ENCODE results near the gene PA2G4. TPM values are rescaled to one million over a fixed set of nuclear protein-coding genes. Genes with fewer than 3 reads are reported as not detected.

The PA2G4 gene
- polyA plus RNA-seq, 6 donors from 2014 or later = 124 to 141 (median 132) TPM

DNA sequence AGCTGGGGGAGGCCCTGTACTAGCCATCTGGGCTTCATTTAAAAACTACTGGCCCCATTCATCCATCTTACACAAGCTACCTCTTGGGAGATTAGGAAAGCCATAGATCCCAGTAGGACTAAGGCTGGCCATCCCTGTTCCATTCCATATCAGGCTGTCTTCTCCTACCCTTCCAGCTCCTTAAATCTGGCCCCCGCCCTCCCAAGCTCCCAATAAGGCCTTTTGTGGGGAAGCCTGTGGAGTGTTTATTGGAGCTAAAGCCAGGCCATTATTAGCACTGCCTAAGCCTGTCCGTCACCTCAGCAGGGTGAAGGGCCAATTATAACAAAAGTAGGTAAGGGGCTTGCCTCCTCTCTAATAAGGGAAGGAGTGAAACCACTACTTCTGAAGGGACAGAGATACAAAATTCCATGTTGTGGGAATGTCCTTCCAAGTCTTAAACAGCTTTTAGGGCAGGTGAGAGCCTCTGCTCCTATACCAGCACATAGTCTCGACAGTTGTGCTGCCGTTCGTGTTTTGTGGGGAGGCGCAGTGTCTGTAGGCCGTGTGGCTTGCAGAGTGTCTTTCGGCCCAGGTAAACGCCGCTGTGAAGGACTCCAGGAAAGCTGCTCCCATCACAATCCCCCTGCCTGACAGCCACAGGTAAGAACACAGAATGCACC, 57.5 kb downstream of the PA2G4 start:
- Mint-ChIP-seq H3K27ac (peak overlapping the region in 4 of 6 donors; percentile 47 to 98 (median 82)), H3K9me3 (no peaks in the 10 kb centered on the region), H3K4me1 (peaks cover 39 to 42% (median 42%) of the 10 kb centered on the region in 3 donors), H3K4me3 (peak overlapping the region in 4 of 8 donors; percentile 16 to 90 (median 34)), H3K27me3 (no peaks in the 10 kb centered on the region), H3K36me3 (peaks cover 4 to 42% of the 10 kb centered on the region in 2 donors)
- ATAC-seq (ENCODE audit: low read depth in 2 of 2) (no peak), DNase-seq (no peak)

DNA sequence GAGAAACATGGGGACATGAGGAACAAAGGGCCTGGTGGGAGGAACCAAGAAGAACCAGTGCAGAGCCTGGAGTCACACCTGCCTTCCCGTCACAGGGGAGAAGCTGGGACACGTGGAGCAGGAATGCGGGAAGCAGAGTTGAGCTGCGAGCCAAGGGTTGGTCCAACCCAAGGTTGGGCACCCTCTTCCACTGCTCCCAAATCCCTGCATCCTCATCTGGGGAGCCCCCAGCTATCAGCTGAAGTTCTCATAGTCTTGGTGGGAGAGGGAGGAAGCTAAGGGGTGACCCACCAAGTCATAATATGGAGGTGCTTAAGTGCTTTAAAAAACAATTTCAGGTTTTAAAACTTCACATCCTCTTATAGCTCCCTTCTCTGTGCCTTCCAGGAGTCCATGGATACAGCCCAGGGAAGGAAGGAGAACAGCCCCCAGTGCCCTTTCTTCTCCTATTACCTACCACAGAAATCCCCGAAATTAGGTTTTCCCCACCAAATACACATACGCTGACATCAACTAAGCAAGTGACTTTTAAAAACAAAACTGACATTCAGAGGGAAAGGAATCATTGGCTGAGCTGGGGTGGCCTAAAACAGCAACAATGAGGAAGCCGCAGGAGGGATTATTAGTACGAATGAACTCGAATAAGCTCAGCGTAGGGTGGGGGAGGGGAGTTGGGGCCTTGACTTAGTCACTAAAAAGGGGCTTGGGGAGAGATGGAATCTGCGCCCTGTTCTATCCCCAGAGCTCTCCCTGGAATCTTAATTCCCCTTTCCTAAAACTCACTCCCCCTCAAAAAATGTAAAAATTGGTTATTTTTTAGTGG, 58.3 kb downstream of the PA2G4 start:
- peak overlapping the region in 3 of 6 donors; percentile 69 to 98 (median 76) for H3K27ac Mint-ChIP-seq
- peaks cover 4 to 47% of the 10 kb centered on the region in 2 donors for H3K36me3 Mint-ChIP-seq
- no peaks in the 10 kb centered on the region for H3K9me3 Mint-ChIP-seq
- peaks cover 31 to 35% (median 35%) of the 10 kb centered on the region in 3 donors for H3K4me1 Mint-ChIP-seq
- no peaks in the 10 kb centered on the region for H3K27me3 Mint-ChIP-seq
- no peak for ATAC-seq (ENCODE audit: low read depth in 2 of 2)
- no peak for DNase-seq
- peak overlapping the region in 1 of 8 donors; percentile 35 for H3K4me3 Mint-ChIP-seq

Other genes starting within 250 kb of the PA2G4 start
- gene PYM1, start 176.7 kb upstream of the PA2G4 start, polyA plus RNA-seq (ENCODE audit: low read depth in 6 of 6) = 10 to 100 TPM; 60.7 to 88.1 (median 76.5) TPM
- gene DGKA, start 173.4 kb upstream of the PA2G4 start, polyA plus RNA-seq (ENCODE audit: low read depth in 6 of 6) = 100 to 1,000 TPM in 1 of 6 donors, 10 to 100 TPM in 5; 64.0 to 119 (median 65.9) TPM
- gene PMEL, start 138.5 kb upstream of the PA2G4 start, polyA plus RNA-seq (ENCODE audit: low read depth in 6 of 6) = under 1 TPM in 1 of 6 donors, not detected in 5; 0.38 TPM
- gene CDK2, start 137.7 kb upstream of the PA2G4 start, polyA plus RNA-seq (ENCODE audit: low read depth in 6 of 6) = 10 to 100 TPM in 5 of 6 donors, 1 to 10 TPM in 1; 10.0 to 18.6 (median 11.9) TPM
- gene RAB5B, start 130.5 kb upstream of the PA2G4 start, polyA plus RNA-seq (ENCODE audit: low read depth in 6 of 6) = 10 to 100 TPM; 58.4 to 77.7 (median 68.8) TPM
- under 1 TPM in 4 of 6 donors, not detected in 2; 0.18 to 0.58 (median 0.31) TPM for gene SUOX, start 107.3 kb upstream of the PA2G4 start, polyA plus RNA-seq (ENCODE audit: low read depth in 6 of 6)
- gene IKZF4, start 83.5 kb upstream of the PA2G4 start, polyA plus RNA-seq (ENCODE audit: low read depth in 6 of 6) = under 1 TPM in 5 of 6 donors, not detected in 1; 0.14 to 0.32 (median 0.25) TPM
- 100 to 1,000 TPM; 199 to 764 (median 532) TPM for gene RPS26, start 62.6 kb upstream of the PA2G4 start, polyA plus RNA-seq (ENCODE audit: low read depth in 6 of 6)
- not detected for gene ERBB3, start 24.4 kb upstream of the PA2G4 start, polyA plus RNA-seq (ENCODE audit: low read depth in 6 of 6)
- gene RPL41, start 12.1 kb downstream of the PA2G4 start, polyA plus RNA-seq (ENCODE audit: low read depth in 6 of 6) = 1,000 to 10,000 TPM; 5,503 to 9,903 (median 8,851) TPM
- gene ZC3H10, start 13.7 kb downstream of the PA2G4 start, polyA plus RNA-seq (ENCODE audit: low read depth in 6 of 6) = 1 to 10 TPM; 1.0 to 7.8 (median 3.4) TPM
- gene ESYT1, start 23.7 kb downstream of the PA2G4 start, polyA plus RNA-seq (ENCODE audit: low read depth in 6 of 6) = 100 to 1,000 TPM; 145 to 293 (median 196) TPM
- gene MYL6B, start 48.0 kb downstream of the PA2G4 start, polyA plus RNA-seq (ENCODE audit: low read depth in 6 of 6) = 10 to 100 TPM; 14.2 to 35.1 (median 20.2) TPM
- 1,000 to 10,000 TPM; 1,680 to 2,679 (median 1,914) TPM for gene MYL6, start 53.8 kb downstream of the PA2G4 start, polyA plus RNA-seq (ENCODE audit: low read depth in 6 of 6)
- gene SMARCC2, start 84.9 kb downstream of the PA2G4 start, polyA plus RNA-seq (ENCODE audit: low read depth in 6 of 6) = 100 to 1,000 TPM in 1 of 6 donors, 10 to 100 TPM in 5; 33.3 to 112 (median 64.8) TPM
- 100 to 1,000 TPM in 5 of 6 donors, 10 to 100 TPM in 1; 95.2 to 136 (median 109) TPM for gene RNF41, start 117.4 kb downstream of the PA2G4 start, polyA plus RNA-seq (ENCODE audit: low read depth in 6 of 6)
- 1 to 10 TPM in 5 of 6 donors, under 1 TPM in 1; 0.73 to 5.7 (median 3.9) TPM for gene NABP2, start 119.8 kb downstream of the PA2G4 start, polyA plus RNA-seq (ENCODE audit: low read depth in 6 of 6)
- not detected for gene SLC39A5, start 125.5 kb downstream of the PA2G4 start, polyA plus RNA-seq (ENCODE audit: low read depth in 6 of 6)
- 10 to 100 TPM in 3 of 6 donors, 1 to 10 TPM in 3; 2.3 to 13.2 (median 8.0) TPM for gene ANKRD52, start 153.8 kb downstream of the PA2G4 start, polyA plus RNA-seq (ENCODE audit: low read depth in 6 of 6)
- 10 to 100 TPM in 5 of 6 donors, 1 to 10 TPM in 1; 9.5 to 16.6 (median 14.2) TPM for gene COQ10A, start 162.4 kb downstream of the PA2G4 start, polyA plus RNA-seq (ENCODE audit: low read depth in 6 of 6)
- gene CS, start 195.8 kb downstream of the PA2G4 start, polyA plus RNA-seq (ENCODE audit: low read depth in 6 of 6) = 10 to 100 TPM; 60.8 to 88.7 (median 72.1) TPM
- 100 to 1,000 TPM; 134 to 210 (median 152) TPM for gene CNPY2, start 211.4 kb downstream of the PA2G4 start, polyA plus RNA-seq (ENCODE audit: low read depth in 6 of 6)
- 10 to 100 TPM in 5 of 6 donors, 1 to 10 TPM in 1; 10.0 to 15.3 (median 13.6) TPM for gene PAN2, start 229.4 kb downstream of the PA2G4 start, polyA plus RNA-seq (ENCODE audit: low read depth in 6 of 6)
- 10 to 100 TPM in 4 of 6 donors, 1 to 10 TPM in 2; 8.0 to 15.6 (median 12.9) TPM for gene IL23A, start 234.3 kb downstream of the PA2G4 start, polyA plus RNA-seq (ENCODE audit: low read depth in 6 of 6)

All from naive B cell (primary cell).